ENCODE results near the gene NR2F1-AS1.

GRCh38 chr5:93462916-93463315 lies 118.1 kb downstream of the NR2F1-AS1 start:
- no peak for TF ChIP-seq CTCF (IDR thresholded peaks at IDR 0.05)
- no peak for TF ChIP-seq POLR2A (IDR thresholded peaks at IDR 0.05)
